ENCODE measurements around the gene SOHLH1.

- no peak for TF ChIP-seq ZBTB8A (tag by site-specific recombination; IDR thresholded peaks at IDR 0.05)
- no peak for TF ChIP-seq CTCF (tag by site-specific recombination; IDR thresholded peaks at IDR 0.05)
- no peak for TF ChIP-seq KLF1 (tag by site-specific recombination; IDR thresholded peaks at IDR 0.05)
- TF ChIP-seq PATZ1 (tag by site-specific recombination; IDR thresholded peaks at IDR 0.05) = no peak
- TF ChIP-seq ZNF544 (tag by site-specific recombination; IDR thresholded peaks at IDR 0.05) = no peak
- no peak for TF ChIP-seq ZNF548 (tag by site-specific recombination; IDR thresholded peaks at IDR 0.05)
Measured at GRCh38 chr9:135681161-135681560, 18.1 kb downstream of the SOHLH1 start.
